OCI-LY7 (cell line): Measurements from ENCODE around the gene EIF2S3. TPM values are rescaled to one million over a fixed set of nuclear protein-coding genes. Genes with fewer than 3 reads are reported as not detected.
A peak's percentile ranks its signal among the peaks of the same experiment; 100 is the strongest.

ENCODE experiments used
- BruUV-seq: library from RNA; stranded (reverse); fragments of 400-500 nt; replicated peaks from 2 replicates; lab custom pipeline; 2021; lab: Mats Ljungman, UMichigan
- CTCF ChIA-PET: fragments of 300-600 bp; sonication (Branson Sonifier 250); formaldehyde crosslinking; loops from one replicate; lab custom pipeline; 2022; ENCODE audit warnings: antibody characterized with exemption; ENCODE audit not compliant: unreplicated experiment; lab: Charles Lee
- POLR2A ChIA-PET: fragments of 300-600 bp; sonication (Branson Sonifier 250); formaldehyde crosslinking; loops from one replicate; lab custom pipeline; 2022; ENCODE audit warnings: antibody characterized with exemption; lab: Charles Lee
- DNase-seq: peaks from one replicate; pipeline ENCODE4 v3.0.0-alpha.2; 2015; ENCODE audit warnings: low spot score
- H2AFZ ChIP-seq: fragments of 200-600 bp; sonication (generic), shearing (Covaris generic); 2 replicates; pipeline ENCODE4 v1.6.1; 2014; ENCODE audit warnings: mild to moderate bottlenecking, antibody characterized with exemption, low read length, moderate library complexity
- H3K27ac ChIP-seq: fragments of 200-600 bp; sonication (generic); 2 replicates; pipeline ENCODE4 v1.5.1; 2014; ENCODE audit warnings: mixed run types, low read depth, mild to moderate bottlenecking, moderate library complexity, low read length, inconsistent platforms; ENCODE audit not compliant: poor library complexity, severe bottlenecking
- H3K36me3 ChIP-seq: fragments of 200-600 bp; sonication (generic); 2 replicates; pipeline ENCODE4 v1.6.1; 2014; ENCODE audit warnings: mild to moderate bottlenecking, antibody characterized with exemption, low read length, moderate library complexity, mixed read lengths; ENCODE audit not compliant: insufficient read depth
- H3K4me1 ChIP-seq: fragments of 200-600 bp; sonication (generic); 2 replicates; pipeline ENCODE4 v1.5.1; 2014; ENCODE audit warnings: mild to moderate bottlenecking, low read length; ENCODE audit not compliant: insufficient read depth, poor library complexity, severe bottlenecking
- H3K4me2 ChIP-seq: fragments of 200-600 bp; sonication (generic); 2 replicates; pipeline ENCODE4 v1.6.1; 2014; ENCODE audit warnings: mild to moderate bottlenecking, low read length
- H3K4me3 ChIP-seq: fragments of 200-600 bp; sonication (generic); 2 replicates; pipeline ENCODE4 v1.5.1; 2014; ENCODE audit warnings: mild to moderate bottlenecking, low read depth, low read length; ENCODE audit not compliant: poor library complexity, severe bottlenecking
- H3K79me2 ChIP-seq: fragments of 200-600 bp; sonication (generic); 2 replicates; pipeline ENCODE4 v1.6.1; 2016; ENCODE audit warnings: low read depth, mild to moderate bottlenecking, low read length, moderate library complexity, mixed read lengths; ENCODE audit not compliant: insufficient read depth
- H3K9me2 ChIP-seq: fragments of 200-600 bp; sonication (generic); 2 replicates; pipeline ENCODE4 v1.6.1; 2016; ENCODE audit warnings: mild to moderate bottlenecking, low read length, mixed read lengths; ENCODE audit not compliant: insufficient read depth
- H3K9me3 ChIP-seq: fragments of 200-600 bp; sonication (generic); 2 replicates; pipeline ENCODE4 v1.6.1; 2014; ENCODE audit warnings: mild to moderate bottlenecking, mixed run types, low read length, mixed read lengths
- H4K20me1 ChIP-seq: fragments of 200-600 bp; sonication (generic); 2 replicates; pipeline ENCODE4 v1.6.1; 2014; ENCODE audit warnings: mild to moderate bottlenecking, antibody characterized with exemption, low read length, moderate library complexity, mixed read lengths; ENCODE audit not compliant: insufficient read depth
- CTCF ChIP-seq: fragments of 200-600 bp; sonication (generic); conservative IDR thresholded peaks from 2 replicates; pipeline ENCODE4 v1.5.1; 2014; ENCODE audit warnings: mild to moderate bottlenecking, antibody characterized with exemption, low read length, moderate library complexity, mixed read lengths
- EZH2phosphoT487 ChIP-seq: fragments of 200-600 bp; sonication (generic); IDR thresholded peaks from 2 replicates; pipeline ENCODE4 v1.6.1; 2018; ENCODE audit warnings: low read depth, borderline replicate concordance, mild to moderate bottlenecking, mixed run types, antibody characterized with exemption, low read length, moderate library complexity, mixed read lengths
- intact Hi-C: fragments of 100-400 bp; cut with micrococcal nuclease; formaldehyde crosslinking; loops from one replicate; pipeline ENCODE4 v1.10.0; 2022; ENCODE audit not compliant: unreplicated experiment
- total RNA-seq, 2 experiments: library from RNA; depleted of rRNA in 1 of 2; stranded (reverse); fragments of >200 nt in 1 of 2; shearing (Covaris generic) in 1 of 2; gene quantifications; 2 replicates each; pipeline ENCODE4 v1.2.3, GENCODE V29; 2014 to 2022

The EIF2S3 gene
- total RNA-seq, 2 experiments from 2014 or later = 243 to 405 TPM

- intact Hi-C loops = loop anchor here (10.0 kb wide), 1 partner anchor 134 kb away; no protein-coding TSS in a partner anchor
- Histone ChIP-seq H3K4me3 (peak overlapping the region; percentile 29), H3K27ac (no peak overlapping the region), H3K4me2 (peak overlapping the region; percentile 24), H3K9me2 (no peaks in the 10 kb centered on the region), H3K9me3 (no peaks in the 10 kb centered on the region), H2AFZ (no peak overlapping the region), H4K20me1 (peaks cover 21% of the 10 kb centered on the region; the same call in 1 of the 2 replicates), H3K36me3 (peaks cover 64% of the 10 kb centered on the region), H3K4me1 (peaks cover 25% of the 10 kb centered on the region), H3K79me2 (peaks cover 91% of the 10 kb centered on the region)
- DNase-seq = no peak
- TF ChIP-seq EZH2phosphoT487 (no peak), CTCF (no peak)
- CTCF ChIA-PET = no interaction called here
- no TSS peak for BruUV-seq
- POLR2A ChIA-PET = interaction anchor here (0.6 kb wide), 3 partner anchors 11 to 32 kb away, joined by 3 read pairs; no protein-coding TSS in a partner anchor
Observed at GRCh38 chrX:24020306-24020876, 34.4 kb upstream of the EIF2S3 start.

DNA sequence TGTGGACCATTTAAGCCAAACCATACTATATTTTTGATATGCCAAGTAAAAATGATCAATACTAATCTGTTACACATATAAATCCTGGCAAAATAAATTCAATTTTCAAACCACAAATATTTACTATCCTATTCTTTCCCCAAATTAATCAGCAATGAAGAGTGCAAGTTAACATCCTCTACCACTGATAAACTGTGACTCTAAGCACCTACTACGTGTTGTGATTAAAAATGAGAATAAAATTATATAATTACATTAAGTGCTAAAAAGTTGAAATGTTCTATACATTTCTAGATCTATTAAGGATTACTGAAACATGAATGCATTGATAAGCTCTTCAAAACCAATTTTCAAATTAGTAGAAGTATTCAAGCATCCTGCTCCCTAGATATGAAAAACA is 31.2 kb upstream of the EIF2S3 start:
- ChIA-PET CTCF (no interaction called here), POLR2A (interaction anchor here (0.7 to 2.3 kb wide), 4 partner anchors 23 to 115 kb away, joined by 3 to 8 read pairs (median 4); partner anchors contain the start of gene EIF2S3)
- H3K4me1 ChIP-seq = peaks cover 33% of the 10 kb centered on the region
- TF ChIP-seq EZH2phosphoT487 = no peak
- H3K9me3 ChIP-seq = no peaks in the 10 kb centered on the region
- DNase-seq = no peak
- H3K79me2 ChIP-seq = peaks cover 64% of the 10 kb centered on the region
- peaks cover 41% of the 10 kb centered on the region for H3K36me3 ChIP-seq
- intact Hi-C loops = loop anchor here (10.0 kb wide), 1 partner anchor 131 kb away; no protein-coding TSS in a partner anchor
- H3K9me2 ChIP-seq = no peaks in the 10 kb centered on the region
- H3K4me2 ChIP-seq = peak overlapping the region; percentile 85
- BruUV-seq = no TSS peak
- peak overlapping the region; percentile 78 for H3K27ac ChIP-seq
- peak overlapping the region; percentile 94 for H3K4me3 ChIP-seq
- H4K20me1 ChIP-seq = peaks cover 14% of the 10 kb centered on the region; the same call in 1 of the 2 replicates
- H2AFZ ChIP-seq = no peak overlapping the region

DNA sequence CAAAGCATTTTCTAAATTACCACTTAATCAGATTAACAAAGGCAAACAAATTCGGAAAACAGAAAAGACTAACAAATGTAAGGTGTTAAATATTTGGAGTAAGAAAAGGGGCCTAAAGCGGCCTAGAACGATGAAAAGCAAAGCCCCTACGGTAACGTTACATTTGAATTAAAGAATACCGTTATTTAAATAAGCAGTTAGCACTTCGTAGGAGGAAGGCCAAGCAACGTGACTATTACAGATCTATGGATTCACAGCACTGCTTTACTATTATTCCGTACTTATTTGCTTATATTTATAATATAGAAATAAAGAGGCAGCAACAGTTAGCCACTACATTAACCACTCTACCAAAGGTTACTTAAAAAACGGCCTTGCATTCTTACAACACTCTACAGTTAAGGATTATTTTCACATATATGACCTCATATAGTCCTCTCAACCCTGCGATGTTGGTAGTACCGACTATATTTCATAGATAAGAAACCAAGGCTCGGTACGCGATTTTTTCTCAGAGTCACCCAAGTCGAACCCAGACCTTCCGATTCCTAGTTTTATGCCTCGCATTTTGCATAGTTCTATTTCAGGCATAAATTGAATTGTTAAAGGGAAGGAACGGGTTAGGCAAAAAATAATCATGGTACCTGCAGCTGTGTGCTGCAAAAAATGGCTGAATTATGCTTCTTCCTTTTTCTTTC is 30.6 kb upstream of the EIF2S3 start:
- ChIA-PET CTCF (no interaction called here), POLR2A (interaction anchor here (1.3 to 2.3 kb wide), 3 partner anchors 24 to 103 kb away, joined by 3 to 8 read pairs (median 4); partner anchors contain the start of gene EIF2S3)
- Histone ChIP-seq H3K36me3 (peaks cover 37% of the 10 kb centered on the region), H4K20me1 (peaks cover 14% of the 10 kb centered on the region; the same call in 1 of the 2 replicates), H3K9me3 (no peaks in the 10 kb centered on the region), H3K4me1 (peaks cover 33% of the 10 kb centered on the region), H3K4me2 (peak overlapping the region; percentile 85), H2AFZ (no peak overlapping the region), H3K4me3 (peak overlapping the region; percentile 94), H3K79me2 (peaks cover 59% of the 10 kb centered on the region), H3K9me2 (no peaks in the 10 kb centered on the region), H3K27ac (peak overlapping the region; percentile 78)
- peak; percentile 42 for DNase-seq
- TF ChIP-seq EZH2phosphoT487 (no peak), CTCF (no peak)
- intact Hi-C loops = loop anchor here (10.0 kb wide), 1 partner anchor 131 kb away; no protein-coding TSS in a partner anchor
- TSS peak; percentile 74 for BruUV-seq
